22Rv1 (cell line): ENCODE data around the gene SDSL.

Experiments used
- ZFX ChIP-seq: fragments of 450-650 bp; IDR thresholded peaks from 2 replicates; pipeline ENCODE4 v1.6.1; 2017; ENCODE audit warnings: antibody characterized with exemption, borderline replicate concordance
- TF ChIP-seq, protein P1 (sequence below): fragments of 450-650 bp; IDR thresholded peaks from 2 replicates; pipeline ENCODE4 v1.5.1; 2017; ENCODE audit warnings: mild to moderate bottlenecking

GRCh38 chr12:113482334-113482733 lies 60.2 kb downstream of the SDSL start:
- TF ChIP-seq, protein P1, sequence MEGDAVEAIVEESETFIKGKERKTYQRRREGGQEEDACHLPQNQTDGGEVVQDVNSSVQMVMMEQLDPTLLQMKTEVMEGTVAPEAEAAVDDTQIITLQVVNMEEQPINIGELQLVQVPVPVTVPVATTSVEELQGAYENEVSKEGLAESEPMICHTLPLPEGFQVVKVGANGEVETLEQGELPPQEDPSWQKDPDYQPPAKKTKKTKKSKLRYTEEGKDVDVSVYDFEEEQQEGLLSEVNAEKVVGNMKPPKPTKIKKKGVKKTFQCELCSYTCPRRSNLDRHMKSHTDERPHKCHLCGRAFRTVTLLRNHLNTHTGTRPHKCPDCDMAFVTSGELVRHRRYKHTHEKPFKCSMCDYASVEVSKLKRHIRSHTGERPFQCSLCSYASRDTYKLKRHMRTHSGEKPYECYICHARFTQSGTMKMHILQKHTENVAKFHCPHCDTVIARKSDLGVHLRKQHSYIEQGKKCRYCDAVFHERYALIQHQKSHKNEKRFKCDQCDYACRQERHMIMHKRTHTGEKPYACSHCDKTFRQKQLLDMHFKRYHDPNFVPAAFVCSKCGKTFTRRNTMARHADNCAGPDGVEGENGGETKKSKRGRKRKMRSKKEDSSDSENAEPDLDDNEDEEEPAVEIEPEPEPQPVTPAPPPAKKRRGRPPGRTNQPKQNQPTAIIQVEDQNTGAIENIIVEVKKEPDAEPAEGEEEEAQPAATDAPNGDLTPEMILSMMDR, result no peak
- TF ChIP-seq ZFX, result no peak
